Measurements from ENCODE around the gene ADAMTS6.

Gene ADAMTS6

GRCh38 chr5:65341835-65342234 lies 139.9 kb downstream of the ADAMTS6 start:
- no peak overlapping the region for H3K27ac ChIP-seq
- no peak for TF ChIP-seq ZFX (IDR thresholded peaks at IDR 0.05; ENCODE audit: borderline replicate concordance)
- TF ChIP-seq CTCF (IDR thresholded peaks at IDR 0.05): no peak

GRCh38 chr5:65338606-65339151 lies 143.0 kb downstream of the ADAMTS6 start:
- no peak for TF ChIP-seq CTCF (IDR thresholded peaks at IDR 0.05)
- no peak for TF ChIP-seq ZFX (IDR thresholded peaks at IDR 0.05; ENCODE audit: borderline replicate concordance)
- no peak overlapping the region for H3K27ac ChIP-seq

- H3K27ac ChIP-seq: no peak overlapping the region
- TF ChIP-seq CTCF (IDR thresholded peaks at IDR 0.05) (no peak), ZFX (IDR thresholded peaks at IDR 0.05; ENCODE audit: borderline replicate concordance) (no peak)
Observed at GRCh38 chr5:65334077-65334476, 147.6 kb downstream of the ADAMTS6 start.

- no peak overlapping the region for H3K27ac ChIP-seq
- TF ChIP-seq ZFX (IDR thresholded peaks at IDR 0.05; ENCODE audit: borderline replicate concordance) (no peak), CTCF (IDR thresholded peaks at IDR 0.05) (no peak)
Observed at GRCh38 chr5:65332591-65332990, 149.1 kb downstream of the ADAMTS6 start.

GRCh38 chr5:65329266-65329665 lies 152.5 kb downstream of the ADAMTS6 start:
- H3K27ac ChIP-seq: no peak overlapping the region
- no peak for TF ChIP-seq ZFX (IDR thresholded peaks at IDR 0.05; ENCODE audit: borderline replicate concordance)
- TF ChIP-seq CTCF (IDR thresholded peaks at IDR 0.05): no peak

- no peak for TF ChIP-seq ZFX (IDR thresholded peaks at IDR 0.05; ENCODE audit: borderline replicate concordance)
- TF ChIP-seq CTCF (IDR thresholded peaks at IDR 0.05): no peak
Observed at GRCh38 chr5:65327582-65327981, 154.1 kb downstream of the ADAMTS6 start.

GRCh38 chr5:65326922-65327321 lies 154.8 kb downstream of the ADAMTS6 start:
- TF ChIP-seq CTCF (IDR thresholded peaks at IDR 0.05) (no peak), ZFX (IDR thresholded peaks at IDR 0.05; ENCODE audit: borderline replicate concordance) (no peak)

More at GRCh38 chr5:65327582-65327981, 154.1 kb downstream of the ADAMTS6 start:
- H3K27ac ChIP-seq: no peak overlapping the region

More at GRCh38 chr5:65326922-65327321, 154.8 kb downstream of the ADAMTS6 start:
- H3K27ac ChIP-seq: no peak overlapping the region

All from 22Rv1 (cell line).